HG03442 (cell line): ENCODE results near the gene PNP.

Experiments
- ATAC-seq: cut with Tn5 transposase; IDR thresholded peaks from one replicate; pipeline ENCODE4 v1.9.1; 2021; ENCODE audit warnings: mild to moderate bottlenecking, moderate library complexity; ENCODE audit not compliant: unreplicated experiment

PNP gene

GRCh38 chr14:20454516-20455354, 14.5 kb upstream of the PNP start, which contains the start of the genes APEX1 and OSGEP:
Gene APEX1, plus strand, starts transcription at chr14:20455226. Its CDS starts 420 bp downstream, at chr14:20455646.
Gene OSGEP, minus strand, starts transcription at chr14:20454812. Its CDS starts 129 bp downstream, at chr14:20454683.
- ATAC-seq = peak; percentile 89

GRCh38 chr14:20455355-20456300, 13.6 kb upstream of the PNP start:
- peak; percentile 42 for ATAC-seq

- ATAC-seq = no peak
Observed at GRCh38 chr14:20456971-20457370, 12.2 kb upstream of the PNP start.

GRCh38 chr14:20458031-20458789, 11.0 kb upstream of the PNP start:
- ATAC-seq = no peak

- ATAC-seq = peak; percentile 1
Observed at GRCh38 chr14:20460458-20461224, 8.6 kb upstream of the PNP start.

GRCh38 chr14:20461225-20462141, 7.7 kb upstream of the PNP start, which contains the start of gene PIP4P1:
Gene PIP4P1, minus strand, starts transcription at chr14:20461434. Its CDS starts 109 bp downstream, at chr14:20461325.
- peak; percentile 93 for ATAC-seq

- ATAC-seq = no peak
Observed at GRCh38 chr14:20468764-20469241, 403 bp upstream of the PNP start.

- peak; percentile 27 for ATAC-seq
Observed at GRCh38 chr14:20469890-20470602, 840 bp downstream of the PNP start.

GRCh38 chr14:20470603-20470901, 1.3 kb downstream of the PNP start:
- ATAC-seq = no peak

GRCh38 chr14:20472536-20473169, 3.4 kb downstream of the PNP start:
- ATAC-seq = no peak

- no peak for ATAC-seq
Observed at GRCh38 chr14:20476776-20477175, 7.6 kb downstream of the PNP start.

- ATAC-seq = no peak
Observed at GRCh38 chr14:20477211-20477876, 8.1 kb downstream of the PNP start.

GRCh38 chr14:20478894-20479293, 9.7 kb downstream of the PNP start:
- ATAC-seq = no peak

GRCh38 chr14:20482382-20482781, 13.2 kb downstream of the PNP start:
- ATAC-seq = no peak

- no peak for ATAC-seq
Observed at GRCh38 chr14:20485900-20486299, 16.7 kb downstream of the PNP start.

GRCh38 chr14:20486684-20487395, 17.6 kb downstream of the PNP start:
- no peak for ATAC-seq

GRCh38 chr14:20487396-20487725, 18.2 kb downstream of the PNP start:
- no peak for ATAC-seq
